Measurements from ENCODE around the gene ADCY10. TPM values are rescaled to one million over a fixed set of nuclear protein-coding genes. Genes with fewer than 3 reads are reported as not detected.

Gene ADCY10
- total RNA-seq, 1 donor from 2014 or later = 0.94 TPM

DNA sequence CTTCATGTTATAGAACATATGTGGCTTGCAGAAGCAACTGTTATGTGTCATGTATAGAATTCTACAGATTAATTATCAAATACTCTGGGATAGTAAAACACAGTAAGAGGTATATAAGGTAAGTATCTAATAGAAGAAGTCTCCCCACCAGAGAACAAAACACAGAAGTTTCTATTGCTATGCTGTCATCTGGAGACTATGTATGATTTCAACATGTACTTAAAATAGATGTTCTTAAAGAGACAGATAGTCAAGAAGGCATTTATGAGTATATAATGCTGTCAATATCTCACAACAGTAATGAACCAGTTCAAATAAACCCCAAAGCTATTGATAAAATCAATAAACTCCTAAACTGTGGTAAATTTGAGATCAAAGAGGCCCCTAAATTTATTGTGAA lies 8.1 kb upstream of the ADCY10 start:
- Mint-ChIP-seq H3K36me3 (ENCODE audit: unreplicated experiment) (peaks cover 10% of the 10 kb centered on the region), H3K27me3 (ENCODE audit: unreplicated experiment) (no peaks in the 10 kb centered on the region), H3K9me3 (ENCODE audit: unreplicated experiment) (no peaks in the 10 kb centered on the region), H3K4me3 (ENCODE audit: unreplicated experiment) (no peak overlapping the region), H3K4me1 (ENCODE audit: unreplicated experiment) (peaks cover 20% of the 10 kb centered on the region), H3K27ac (ENCODE audit: unreplicated experiment) (peak overlapping the region; percentile 63)
- no peak for DNase-seq (ENCODE audit: extremely low spot score, unreplicated experiment)
- TF ChIP-seq, protein P1, sequence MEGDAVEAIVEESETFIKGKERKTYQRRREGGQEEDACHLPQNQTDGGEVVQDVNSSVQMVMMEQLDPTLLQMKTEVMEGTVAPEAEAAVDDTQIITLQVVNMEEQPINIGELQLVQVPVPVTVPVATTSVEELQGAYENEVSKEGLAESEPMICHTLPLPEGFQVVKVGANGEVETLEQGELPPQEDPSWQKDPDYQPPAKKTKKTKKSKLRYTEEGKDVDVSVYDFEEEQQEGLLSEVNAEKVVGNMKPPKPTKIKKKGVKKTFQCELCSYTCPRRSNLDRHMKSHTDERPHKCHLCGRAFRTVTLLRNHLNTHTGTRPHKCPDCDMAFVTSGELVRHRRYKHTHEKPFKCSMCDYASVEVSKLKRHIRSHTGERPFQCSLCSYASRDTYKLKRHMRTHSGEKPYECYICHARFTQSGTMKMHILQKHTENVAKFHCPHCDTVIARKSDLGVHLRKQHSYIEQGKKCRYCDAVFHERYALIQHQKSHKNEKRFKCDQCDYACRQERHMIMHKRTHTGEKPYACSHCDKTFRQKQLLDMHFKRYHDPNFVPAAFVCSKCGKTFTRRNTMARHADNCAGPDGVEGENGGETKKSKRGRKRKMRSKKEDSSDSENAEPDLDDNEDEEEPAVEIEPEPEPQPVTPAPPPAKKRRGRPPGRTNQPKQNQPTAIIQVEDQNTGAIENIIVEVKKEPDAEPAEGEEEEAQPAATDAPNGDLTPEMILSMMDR (IDR thresholded peaks at IDR 0.05) = no peak

DNA sequence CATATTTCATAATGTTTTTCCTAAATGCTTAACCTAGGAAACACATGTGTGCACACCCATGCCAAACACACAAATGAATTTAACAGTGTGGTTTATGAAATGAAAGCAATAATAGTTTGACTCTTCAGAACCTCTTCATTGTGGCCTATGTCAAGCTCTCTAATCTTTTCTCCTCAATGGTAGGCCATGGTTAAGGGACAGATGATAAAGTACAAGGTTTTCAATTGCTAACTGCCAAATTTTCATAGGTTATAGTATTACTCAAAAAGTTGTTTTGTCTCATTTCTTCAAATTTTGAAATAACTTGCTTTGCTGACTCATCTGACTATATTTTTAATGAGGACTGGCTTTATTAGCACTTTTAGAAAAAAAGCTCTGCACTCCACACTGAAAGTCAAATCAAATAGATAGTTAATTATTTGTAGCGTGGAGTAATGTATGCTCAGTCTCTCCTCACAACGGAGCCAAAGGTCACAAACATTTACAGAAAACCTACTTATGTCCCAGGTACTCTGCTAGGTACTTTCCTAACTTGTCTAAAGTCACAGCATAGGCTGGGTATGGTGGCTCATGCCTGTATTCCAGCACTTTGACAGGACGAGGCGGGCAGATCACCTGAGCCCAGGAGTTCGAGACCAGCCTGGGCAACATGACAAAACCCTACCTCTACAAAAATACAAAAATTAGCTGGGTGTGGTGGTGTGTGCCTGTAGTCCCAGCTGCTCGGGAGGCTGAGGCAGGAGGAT lies 3.0 kb upstream of the ADCY10 start:
- H3K36me3 Mint-ChIP-seq (ENCODE audit: unreplicated experiment) = peaks cover 32% of the 10 kb centered on the region
- no peak for DNase-seq (ENCODE audit: extremely low spot score, unreplicated experiment)
- H3K27ac Mint-ChIP-seq (ENCODE audit: unreplicated experiment) = no peak overlapping the region
- peaks cover 1% of the 10 kb centered on the region for H3K4me1 Mint-ChIP-seq (ENCODE audit: unreplicated experiment)
- H3K4me3 Mint-ChIP-seq (ENCODE audit: unreplicated experiment) = no peak overlapping the region
- TF ChIP-seq, protein P1 (IDR thresholded peaks at IDR 0.05) = no peak
- H3K9me3 Mint-ChIP-seq (ENCODE audit: unreplicated experiment) = no peaks in the 10 kb centered on the region
- H3K27me3 Mint-ChIP-seq (ENCODE audit: unreplicated experiment) = no peaks in the 10 kb centered on the region

DNA sequence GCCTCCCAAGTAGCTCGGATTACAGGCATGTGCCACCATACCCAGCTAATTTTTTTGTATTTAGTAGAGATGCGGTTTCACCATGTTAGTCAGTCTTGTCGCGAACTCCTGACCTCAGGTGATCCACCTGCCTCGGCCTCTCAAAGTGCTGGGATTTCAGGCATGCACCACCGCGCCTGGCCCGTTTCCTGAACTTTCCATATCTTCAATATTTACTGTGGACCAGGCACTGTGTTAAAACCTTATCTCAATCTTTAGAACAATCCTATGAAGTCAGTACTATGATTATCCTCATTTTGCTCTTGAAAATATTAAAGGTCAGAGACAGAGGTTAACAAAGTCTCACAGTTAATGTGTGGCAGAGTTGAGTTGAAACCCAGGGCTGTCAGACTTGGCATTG lies 1.6 kb upstream of the ADCY10 start:
- no peak overlapping the region for H3K27ac Mint-ChIP-seq (ENCODE audit: unreplicated experiment)
- no peak for DNase-seq (ENCODE audit: extremely low spot score, unreplicated experiment)
- TF ChIP-seq, protein P1 (IDR thresholded peaks at IDR 0.05) = no peak
- no peaks in the 10 kb centered on the region for H3K9me3 Mint-ChIP-seq (ENCODE audit: unreplicated experiment)
- H3K36me3 Mint-ChIP-seq (ENCODE audit: unreplicated experiment) = peaks cover 32% of the 10 kb centered on the region
- no peaks in the 10 kb centered on the region for H3K27me3 Mint-ChIP-seq (ENCODE audit: unreplicated experiment)
- H3K4me3 Mint-ChIP-seq (ENCODE audit: unreplicated experiment) = no peak overlapping the region
- peaks cover 7% of the 10 kb centered on the region for H3K4me1 Mint-ChIP-seq (ENCODE audit: unreplicated experiment)

DNA sequence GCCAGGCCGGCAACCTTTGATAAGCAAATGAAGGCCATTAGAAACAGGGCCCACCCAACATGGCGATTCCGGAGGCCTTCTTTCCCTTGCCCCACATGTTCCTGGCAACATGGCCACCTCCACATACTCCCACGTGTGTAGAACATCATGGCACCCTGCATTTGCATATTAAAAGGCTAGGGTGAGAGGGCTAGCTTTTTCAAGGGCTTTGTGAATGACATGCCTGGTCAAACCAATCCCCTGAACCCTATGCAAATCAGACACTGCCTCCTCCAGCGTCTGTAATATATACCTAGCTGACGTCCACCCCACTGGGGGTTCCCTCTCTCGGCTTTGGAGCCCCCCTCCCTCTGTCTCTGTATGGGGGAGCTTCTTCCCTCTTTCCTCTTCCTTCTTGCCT lies 1.6 kb downstream of the ADCY10 start:
- Mint-ChIP-seq H3K4me3 (ENCODE audit: unreplicated experiment) (no peak overlapping the region), H3K36me3 (ENCODE audit: unreplicated experiment) (peaks cover 26% of the 10 kb centered on the region), H3K27me3 (ENCODE audit: unreplicated experiment) (no peaks in the 10 kb centered on the region), H3K4me1 (ENCODE audit: unreplicated experiment) (peaks cover 12% of the 10 kb centered on the region), H3K27ac (ENCODE audit: unreplicated experiment) (no peak overlapping the region), H3K9me3 (ENCODE audit: unreplicated experiment) (peaks cover 11% of the 10 kb centered on the region)
- no peak for DNase-seq (ENCODE audit: extremely low spot score, unreplicated experiment)
- TF ChIP-seq, protein P1 (IDR thresholded peaks at IDR 0.05) = no peak

DNA sequence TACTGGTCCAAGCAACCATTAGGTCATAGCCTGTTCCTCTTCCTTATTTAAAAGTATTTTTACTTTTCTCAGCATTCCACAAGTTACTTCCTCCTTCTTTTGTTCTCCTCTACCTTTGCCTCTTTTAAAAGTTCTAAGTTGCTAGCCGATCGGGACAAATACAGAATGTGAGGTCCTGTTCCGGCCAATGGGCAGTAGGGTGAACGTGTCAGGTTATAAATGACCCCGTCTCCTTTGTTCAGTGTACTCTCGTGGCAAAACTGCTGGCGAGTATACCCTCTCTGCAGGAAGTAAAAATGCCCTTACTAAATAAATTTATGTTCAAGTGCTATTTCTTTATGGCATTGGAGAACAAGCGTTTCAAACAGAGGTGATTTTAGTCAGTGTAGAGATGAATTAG lies 2.5 kb downstream of the ADCY10 start:
- no peak for DNase-seq (ENCODE audit: extremely low spot score, unreplicated experiment)
- Mint-ChIP-seq H3K4me1 (ENCODE audit: unreplicated experiment) (peaks cover 12% of the 10 kb centered on the region), H3K9me3 (ENCODE audit: unreplicated experiment) (peaks cover 11% of the 10 kb centered on the region), H3K27me3 (ENCODE audit: unreplicated experiment) (no peaks in the 10 kb centered on the region), H3K36me3 (ENCODE audit: unreplicated experiment) (peaks cover 19% of the 10 kb centered on the region), H3K27ac (ENCODE audit: unreplicated experiment) (peak overlapping the region; percentile 47), H3K4me3 (ENCODE audit: unreplicated experiment) (no peak overlapping the region)
- TF ChIP-seq, protein P1 (IDR thresholded peaks at IDR 0.05) = no peak

Measured in osteocyte (in vitro differentiated cells).